ENCODE results near the gene VPREB3.

VPREB3 gene

DNA sequence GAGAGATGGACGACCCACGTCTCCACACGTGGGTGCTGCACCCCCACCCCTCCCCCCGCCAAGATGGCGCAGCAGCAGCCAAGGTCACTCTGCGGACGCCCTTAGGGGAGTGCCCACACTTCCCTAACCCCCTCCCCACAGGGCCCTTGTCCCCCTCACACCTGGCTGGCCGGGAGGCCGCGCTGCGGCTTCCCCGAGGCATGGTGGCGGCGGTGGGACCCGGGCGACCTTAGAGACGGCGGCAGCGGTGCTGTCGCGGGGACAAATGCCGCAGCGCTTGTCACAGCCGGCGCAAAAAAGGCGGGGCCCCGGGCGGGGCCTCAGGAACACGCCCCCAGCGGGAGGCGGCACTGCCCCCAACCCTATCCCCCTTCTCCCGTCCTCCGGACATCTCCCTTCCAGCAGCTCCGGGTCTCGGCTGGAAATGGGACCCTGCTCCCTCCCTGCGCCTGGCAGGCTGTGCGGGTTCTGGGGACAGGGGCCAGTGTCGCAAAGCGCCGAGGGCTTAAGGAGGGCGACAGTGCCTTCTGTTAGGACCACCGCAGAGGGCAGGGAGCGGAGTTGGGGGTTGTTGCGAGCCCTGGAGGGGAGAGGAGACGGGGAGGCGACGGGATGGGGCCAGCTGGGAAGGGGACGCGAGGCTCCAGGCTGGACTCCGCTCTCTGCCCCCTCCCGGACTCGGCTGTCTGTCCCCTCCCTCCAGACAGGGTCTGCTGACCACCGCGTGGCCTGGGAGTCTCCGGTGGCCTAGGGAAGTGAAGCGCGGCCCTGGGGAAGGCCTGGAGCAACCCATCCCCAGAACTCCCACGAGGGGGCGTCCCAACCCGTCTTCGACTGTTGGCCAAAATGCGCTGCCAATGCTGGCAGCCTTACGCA lies 13.7 kb upstream of the VPREB3 start, which contains the start of gene CHCHD10:
CHCHD10 (minus strand) TSS at position 300 of the 876 bp plus-strand sequence; CDS start at position 202, 98 bp downstream.
- H3K4me3 Mint-ChIP-seq = peak within 1 kb of the TSS; percentile 81
- peaks cover 29% of the 10 kb centered on the region for H3K4me1 Mint-ChIP-seq
- peak; percentile 67 for ATAC-seq (replicated peaks; ENCODE audit: extremely low read depth, poor library complexity, severe bottlenecking)
- H3K27me3 Mint-ChIP-seq = no peaks in the 10 kb centered on the region
- peaks cover 9% of the 10 kb centered on the region for H3K36me3 Mint-ChIP-seq (ENCODE audit: insufficient read depth)
- H3K9me3 Mint-ChIP-seq = no peaks in the 10 kb centered on the region
- no peak within 1 kb of the TSS for H3K27ac Mint-ChIP-seq (ENCODE audit: low read depth)
- DNase-seq (ENCODE audit: low spot score in 2 of 2) = peak; percentile 56 to 65

- Mint-ChIP-seq H3K9me3 (no peaks in the 10 kb centered on the region), H3K27me3 (no peaks in the 10 kb centered on the region), H3K27ac (ENCODE audit: low read depth) (no peak overlapping the region), H3K4me3 (peak overlapping the region; percentile 81), H3K36me3 (ENCODE audit: insufficient read depth) (peaks cover 10% of the 10 kb centered on the region), H3K4me1 (peaks cover 33% of the 10 kb centered on the region)
- DNase-seq (ENCODE audit: low spot score in 2 of 2) (no peak), ATAC-seq (replicated peaks; ENCODE audit: extremely low read depth, poor library complexity, severe bottlenecking) (no peak)
Observed at GRCh38 chr22:23767303-23767672, 13.1 kb upstream of the VPREB3 start.

DNA sequence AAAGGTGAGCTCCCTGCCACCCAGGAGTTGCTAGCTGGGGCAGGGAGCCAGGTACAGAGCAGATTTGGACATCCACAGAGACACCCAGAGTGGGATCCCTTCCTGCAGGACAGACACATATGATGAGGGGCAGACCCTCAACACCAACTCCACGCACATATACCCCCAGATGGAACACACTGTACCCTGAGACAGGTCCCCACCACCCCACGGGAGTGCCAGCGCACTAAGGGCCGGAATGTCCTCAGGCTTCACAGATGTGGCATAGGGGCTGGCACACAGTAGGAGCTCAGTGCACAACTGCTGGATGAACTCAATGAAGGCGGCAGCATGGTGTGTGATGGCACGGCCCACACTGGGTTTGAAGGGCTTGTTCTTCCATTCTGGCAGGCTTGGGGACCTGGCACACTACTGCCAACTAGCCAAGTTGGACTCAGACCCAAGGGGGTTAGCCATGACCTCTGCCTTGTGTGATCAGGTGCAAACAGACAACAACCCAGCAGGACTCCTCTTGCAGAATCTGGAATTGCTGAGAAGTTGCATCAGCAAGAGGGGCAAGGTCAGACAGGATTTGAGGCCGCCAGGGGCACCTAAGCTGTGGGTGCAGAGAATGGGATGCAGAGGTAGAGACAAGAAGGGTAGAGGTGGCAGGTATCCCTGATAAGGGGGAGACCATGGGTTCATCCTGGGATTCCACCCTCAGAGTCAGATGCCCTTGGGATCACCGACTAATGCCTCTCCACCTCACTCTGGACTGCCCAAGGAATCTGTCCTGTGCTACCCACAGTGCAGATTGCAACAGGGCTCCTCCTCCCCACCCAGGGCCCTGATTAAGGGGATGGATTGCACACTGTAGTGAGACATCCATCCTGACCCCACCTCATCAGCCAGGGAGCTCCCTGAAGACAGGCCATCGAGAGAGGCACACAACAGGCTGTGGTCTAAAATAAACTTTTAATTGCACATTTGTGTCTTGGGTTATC lies 11.0 kb upstream of the VPREB3 start:
- no peaks in the 10 kb centered on the region for H3K9me3 Mint-ChIP-seq
- H3K27ac Mint-ChIP-seq (ENCODE audit: low read depth) = peak overlapping the region; percentile 16
- H3K36me3 Mint-ChIP-seq (ENCODE audit: insufficient read depth) = peaks cover 7% of the 10 kb centered on the region
- peak overlapping the region; percentile 55 for H3K4me3 Mint-ChIP-seq
- ATAC-seq (replicated peaks; ENCODE audit: extremely low read depth, poor library complexity, severe bottlenecking) (no peak), DNase-seq (ENCODE audit: low spot score in 2 of 2) (no peak)
- no peaks in the 10 kb centered on the region for H3K27me3 Mint-ChIP-seq
- peaks cover 28% of the 10 kb centered on the region for H3K4me1 Mint-ChIP-seq

GRCh38 chr22:23763954-23764353 lies 9.7 kb upstream of the VPREB3 start:
- peaks cover 28% of the 10 kb centered on the region for H3K4me1 Mint-ChIP-seq
- DNase-seq (ENCODE audit: low spot score in 2 of 2) (no peak), ATAC-seq (replicated peaks; ENCODE audit: extremely low read depth, poor library complexity, severe bottlenecking) (no peak)
- H3K27me3 Mint-ChIP-seq = no peaks in the 10 kb centered on the region
- no peak overlapping the region for H3K27ac Mint-ChIP-seq (ENCODE audit: low read depth)
- peak overlapping the region; percentile 78 for H3K4me3 Mint-ChIP-seq
- no peaks in the 10 kb centered on the region for H3K9me3 Mint-ChIP-seq
- H3K36me3 Mint-ChIP-seq (ENCODE audit: insufficient read depth) = peaks cover 6% of the 10 kb centered on the region

- DNase-seq (ENCODE audit: low spot score in 2 of 2) = no peak
- peak; percentile 26 for ATAC-seq (replicated peaks; ENCODE audit: extremely low read depth, poor library complexity, severe bottlenecking)
- Mint-ChIP-seq H3K36me3 (ENCODE audit: insufficient read depth) (peaks cover 6% of the 10 kb centered on the region), H3K9me3 (no peaks in the 10 kb centered on the region), H3K4me3 (peak overlapping the region; percentile 78), H3K27ac (ENCODE audit: low read depth) (peak overlapping the region; percentile 44), H3K4me1 (peaks cover 28% of the 10 kb centered on the region), H3K27me3 (no peaks in the 10 kb centered on the region)
Observed at GRCh38 chr22:23763579-23763945, 9.3 kb upstream of the VPREB3 start.

GRCh38 chr22:23762842-23763578 lies 8.8 kb upstream of the VPREB3 start, which contains the start of gene C22orf15:
TSS of gene C22orf15 (plus strand) at chr22:23762990. CDS start at chr22:23763307, 317 bp downstream.
- Mint-ChIP-seq H3K9me3 (no peaks in the 10 kb centered on the region), H3K27ac (ENCODE audit: low read depth) (peak within 1 kb of the TSS; percentile 44), H3K4me1 (peaks cover 28% of the 10 kb centered on the region), H3K36me3 (ENCODE audit: insufficient read depth) (peaks cover 6% of the 10 kb centered on the region), H3K4me3 (peak within 1 kb of the TSS; percentile 78), H3K27me3 (no peaks in the 10 kb centered on the region)
- ATAC-seq (replicated peaks; ENCODE audit: extremely low read depth, poor library complexity, severe bottlenecking) (no peak), DNase-seq (ENCODE audit: low spot score in 2 of 2) (no peak)

DNA sequence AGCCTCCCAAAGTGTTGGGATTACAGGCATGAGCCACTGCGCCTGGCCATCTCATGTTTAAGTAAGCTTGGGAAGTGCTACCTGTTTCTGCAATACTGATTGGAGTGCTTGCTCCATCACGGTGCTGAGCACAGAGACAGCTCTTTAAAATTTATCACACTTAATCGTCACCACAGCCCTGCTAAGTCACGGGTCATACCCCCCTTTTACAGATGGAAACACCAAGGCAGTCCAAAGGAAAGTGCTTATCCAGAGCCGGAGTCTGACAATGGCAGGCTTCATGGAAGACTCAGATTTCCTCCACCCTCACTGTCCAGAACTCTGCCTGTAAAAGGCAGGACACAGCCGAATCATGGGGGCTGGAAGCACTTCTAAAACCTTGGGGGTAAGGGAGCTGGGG lies 5.8 kb upstream of the VPREB3 start:
- H3K36me3 Mint-ChIP-seq (ENCODE audit: insufficient read depth) = peaks cover 5% of the 10 kb centered on the region
- H3K27ac Mint-ChIP-seq (ENCODE audit: low read depth) = no peak overlapping the region
- no peak for ATAC-seq (replicated peaks; ENCODE audit: extremely low read depth, poor library complexity, severe bottlenecking)
- no peaks in the 10 kb centered on the region for H3K27me3 Mint-ChIP-seq
- peaks cover 18% of the 10 kb centered on the region for H3K4me1 Mint-ChIP-seq
- no peak overlapping the region for H3K4me3 Mint-ChIP-seq
- H3K9me3 Mint-ChIP-seq = no peaks in the 10 kb centered on the region
- no peak for DNase-seq (ENCODE audit: low spot score in 2 of 2)

DNA sequence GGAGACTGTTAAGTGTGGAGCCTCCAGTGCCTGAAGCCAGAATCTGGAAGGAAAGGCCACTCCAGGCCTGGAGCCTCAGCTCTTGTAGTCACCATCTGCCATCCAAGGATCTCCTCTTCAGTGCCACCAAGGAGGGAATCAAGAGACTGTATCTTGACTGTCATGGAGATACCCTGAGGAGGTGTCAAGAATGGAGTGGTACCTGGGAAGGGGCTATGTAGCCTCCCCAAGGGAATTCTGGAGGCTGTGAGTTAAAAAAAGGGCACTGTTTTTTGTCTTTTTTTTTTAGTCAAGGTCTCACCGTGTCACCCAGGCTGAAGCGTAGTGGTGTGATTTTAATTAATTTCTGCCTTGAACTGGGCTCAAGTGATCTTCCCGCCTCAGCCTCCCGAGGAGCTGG lies 5.3 kb upstream of the VPREB3 start:
- no peaks in the 10 kb centered on the region for H3K27me3 Mint-ChIP-seq
- no peaks in the 10 kb centered on the region for H3K9me3 Mint-ChIP-seq
- no peak overlapping the region for H3K27ac Mint-ChIP-seq (ENCODE audit: low read depth)
- ATAC-seq (replicated peaks; ENCODE audit: extremely low read depth, poor library complexity, severe bottlenecking) (no peak), DNase-seq (ENCODE audit: low spot score in 2 of 2) (no peak)
- H3K36me3 Mint-ChIP-seq (ENCODE audit: insufficient read depth) = peaks cover 4% of the 10 kb centered on the region
- no peak overlapping the region for H3K4me3 Mint-ChIP-seq
- peaks cover 18% of the 10 kb centered on the region for H3K4me1 Mint-ChIP-seq

- Mint-ChIP-seq H3K36me3 (ENCODE audit: insufficient read depth) (peaks cover 1% of the 10 kb centered on the region), H3K27ac (ENCODE audit: low read depth) (no peak overlapping the region), H3K9me3 (no peaks in the 10 kb centered on the region)
Observed at GRCh38 chr22:23756891-23757290, 2.7 kb upstream of the VPREB3 start.

DNA sequence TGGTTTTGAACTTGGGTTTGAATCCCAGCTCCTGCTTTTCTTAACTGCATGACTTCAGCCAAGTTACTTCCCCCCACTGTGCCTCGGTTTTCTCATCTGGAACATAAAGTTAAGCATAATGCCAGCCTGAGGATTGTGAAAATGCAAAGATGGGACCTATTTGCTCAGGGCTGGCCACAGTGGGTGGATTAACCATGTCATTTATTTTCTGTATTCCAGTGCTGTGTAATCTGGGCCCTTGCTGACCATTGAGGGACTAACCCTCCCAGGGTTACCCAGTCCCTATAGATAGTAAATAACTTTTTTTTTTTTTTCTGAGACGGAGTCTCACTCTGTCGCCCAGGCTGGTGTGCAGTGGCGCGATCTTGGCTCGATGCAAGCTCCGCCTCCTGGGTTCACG lies 1.5 kb upstream of the VPREB3 start:
- no peak overlapping the region for H3K27ac Mint-ChIP-seq (ENCODE audit: low read depth)
- no peaks in the 10 kb centered on the region for H3K9me3 Mint-ChIP-seq
- ATAC-seq (replicated peaks; ENCODE audit: extremely low read depth, poor library complexity, severe bottlenecking) (no peak), DNase-seq (ENCODE audit: low spot score in 2 of 2) (no peak)
- no peaks in the 10 kb centered on the region for H3K27me3 Mint-ChIP-seq
- H3K36me3 Mint-ChIP-seq (ENCODE audit: insufficient read depth) = peaks cover 1% of the 10 kb centered on the region
- H3K4me3 Mint-ChIP-seq = no peak overlapping the region
- H3K4me1 Mint-ChIP-seq = peaks cover under 1% of the 10 kb centered on the region

More at GRCh38 chr22:23756891-23757290, 2.7 kb upstream of the VPREB3 start:
- DNase-seq (ENCODE audit: low spot score in 2 of 2) (no peak), ATAC-seq (replicated peaks; ENCODE audit: extremely low read depth, poor library complexity, severe bottlenecking) (no peak)
- Mint-ChIP-seq H3K4me3 (no peak overlapping the region), H3K4me1 (no peaks in the 10 kb centered on the region), H3K27me3 (no peaks in the 10 kb centered on the region)

DNA sequence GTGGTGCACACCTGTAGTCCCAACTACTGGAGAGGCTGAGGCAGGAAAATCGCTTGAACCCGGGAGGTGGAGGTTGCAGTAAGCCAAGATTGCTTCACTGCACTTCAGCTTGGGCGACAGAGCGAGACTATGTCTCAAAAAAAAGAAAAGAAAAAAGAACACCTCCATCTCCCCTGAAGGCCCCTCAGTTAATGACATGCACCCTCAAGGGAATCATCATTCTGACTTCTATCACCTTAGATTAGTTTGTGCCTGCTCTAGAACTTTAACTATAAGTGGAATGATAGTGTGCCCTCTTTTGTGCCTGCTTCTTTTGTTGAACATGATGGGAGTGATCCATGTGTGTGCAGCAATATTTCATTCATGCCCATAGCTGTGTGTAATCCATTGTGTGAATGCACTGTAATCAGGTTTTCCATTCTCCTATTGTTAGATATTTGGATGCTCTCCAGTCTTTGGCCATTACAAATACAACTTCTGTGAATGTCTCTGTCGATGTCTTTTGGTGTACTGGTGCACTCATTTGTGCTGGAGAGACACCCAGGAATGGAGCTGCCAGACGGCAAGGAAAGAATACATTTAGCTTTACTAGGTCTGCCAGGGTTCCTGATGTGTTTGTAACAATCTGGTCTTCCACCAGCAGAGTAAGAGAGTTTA lies 883 bp upstream of the VPREB3 start:
- peaks cover 6% of the 10 kb centered on the region for H3K4me1 Mint-ChIP-seq
- H3K36me3 Mint-ChIP-seq (ENCODE audit: insufficient read depth) = peaks cover 2% of the 10 kb centered on the region
- H3K9me3 Mint-ChIP-seq = no peaks in the 10 kb centered on the region
- ATAC-seq (replicated peaks; ENCODE audit: extremely low read depth, poor library complexity, severe bottlenecking) = no peak
- DNase-seq (ENCODE audit: low spot score in 2 of 2) = no peak
- H3K27me3 Mint-ChIP-seq = no peaks in the 10 kb centered on the region
- H3K27ac Mint-ChIP-seq (ENCODE audit: low read depth) = no peak overlapping the region
- H3K4me3 Mint-ChIP-seq = no peak overlapping the region
